CD14-positive monocyte (primary cell): ENCODE results near the gene TXNDC11. TPM values are rescaled to one million over a fixed set of nuclear protein-coding genes. Genes with fewer than 3 reads are reported as not detected.
A peak's percentile ranks its signal among the peaks of the same experiment; 100 is the strongest.

ENCODE experiments used
- DNase-seq, 3 donors: peaks; one replicate each; pipeline ENCODE4 v3.0.0-alpha.2; 2011 to 2022
- H2AFZ ChIP-seq: 2 replicates; pipeline ENCODE4 v1.6.0; 2012; ENCODE audit warnings: mild to moderate bottlenecking, low read depth, low read length, inconsistent platforms; ENCODE audit not compliant: insufficient read depth, poor library complexity, severe bottlenecking
- H3K27ac ChIP-seq, 2 donors: 1 replicate in 1 of 2; 2 replicates in 1 of 2; pipeline ENCODE4 v1.5.1; 2012 to 2013; ENCODE audit warnings: low read length in 2 of 2, control low read depth in 1 of 2, inconsistent platforms in 1 of 2, low read depth in 1 of 2, mild to moderate bottlenecking in 1 of 2
- H3K27me3 ChIP-seq, 2 donors: one replicate each; pipeline versions ENCODE4 v1.6.0 to v1.6.1; 2011 to 2013; ENCODE audit warnings: low read length in 2 of 2; ENCODE audit not compliant: control insufficient read depth in 2 of 2, insufficient read depth in 2 of 2
- H3K36me3 ChIP-seq, 2 donors: replicated peaks in 1 of 2; 1 replicate in 1 of 2; 2 replicates in 1 of 2; pipeline versions ENCODE4 v1.5.1 to v1.6.1; 2012 to 2013; ENCODE audit warnings: low read length in 2 of 2, control low read depth in 1 of 2, inconsistent platforms in 1 of 2, mild to moderate bottlenecking in 1 of 2; ENCODE audit not compliant: insufficient read depth in 2 of 2, control insufficient read depth in 1 of 2
- H3K4me1 ChIP-seq, 2 donors: 1 replicate in 1 of 2; 2 replicates in 1 of 2; pipeline versions ENCODE4 v1.5.1 to v1.6.1; 2012 to 2013; ENCODE audit warnings: low read length in 2 of 2, control low read depth in 1 of 2, inconsistent platforms in 1 of 2, mild to moderate bottlenecking in 1 of 2, moderate library complexity in 1 of 2; ENCODE audit not compliant: insufficient read depth in 2 of 2, control insufficient read depth in 1 of 2
- H3K4me2 ChIP-seq: replicated peaks from 2 replicates; pipeline ENCODE3; 2012; ENCODE audit warnings: low read length, moderate library complexity, mild to moderate bottlenecking; ENCODE audit not compliant: poor library complexity, severe bottlenecking; ENCODE audit errors: extremely low read depth
- H3K4me3 ChIP-seq, 3 experiments: fragments of 200-600 bp in 1 of 3; sonication (generic) in 1 of 3; replicated peaks in 1 of 3; 1 replicate in 2 of 3; 2 replicates in 1 of 3; pipeline ENCODE4 v1.5.1; 2011 to 2013; ENCODE audit warnings: low read length in 3 of 3, mild to moderate bottlenecking in 3 of 3, control low read depth in 2 of 3, low read depth in 2 of 3, inconsistent platforms in 1 of 3, moderate library complexity in 1 of 3
- H3K79me2 ChIP-seq: 2 replicates; pipeline ENCODE4 v1.6.0; 2012; ENCODE audit warnings: mild to moderate bottlenecking, control low read depth, inconsistent platforms, low read length, moderate library complexity; ENCODE audit not compliant: insufficient read depth
- H3K9ac ChIP-seq: 2 replicates; pipeline ENCODE4 v1.6.0; 2017; ENCODE audit warnings: low read length, mild to moderate bottlenecking; ENCODE audit not compliant: insufficient read depth, poor library complexity, severe bottlenecking
- H3K9me3 ChIP-seq, 2 donors: replicated peaks in 1 of 2; 1 replicate in 1 of 2; 2 replicates in 1 of 2; pipeline versions ENCODE4 v1.5.1 to v1.6.1; 2012 to 2013; ENCODE audit warnings: low read length in 2 of 2, control low read depth in 1 of 2; ENCODE audit not compliant: control insufficient read depth in 1 of 2, insufficient read depth in 1 of 2
- H4K20me1 ChIP-seq: 2 replicates; pipeline ENCODE4 v1.6.0; 2012; ENCODE audit warnings: mild to moderate bottlenecking, low read length, control low read depth, moderate library complexity; ENCODE audit not compliant: insufficient read depth
- H3K27ac Mint-ChIP-seq, 7 donors: one replicate each; pipeline ENCODE4 v1.8.0; 2020; ENCODE audit warnings: mild to moderate bottlenecking in 7 of 7, mixed read lengths in 7 of 7, moderate library complexity in 6 of 7, inconsistent platforms in 2 of 7
- H3K27me3 Mint-ChIP-seq, 3 donors: one replicate each; pipeline ENCODE4 v1.8.0; 2021 to 2022; ENCODE audit warnings: low read depth in 3 of 3, mild to moderate bottlenecking in 3 of 3, mixed read lengths in 3 of 3, moderate library complexity in 3 of 3, inconsistent platforms in 1 of 3
- H3K36me3 Mint-ChIP-seq, 2 donors: one replicate each; pipeline ENCODE4 v1.8.0; 2020; ENCODE audit warnings: mixed read lengths in 2 of 2, inconsistent platforms in 1 of 2, mild to moderate bottlenecking in 1 of 2
- H3K4me1 Mint-ChIP-seq: one replicate; pipeline ENCODE4 v1.8.0; 2020; ENCODE audit warnings: mild to moderate bottlenecking, mixed read lengths
- H3K4me3 Mint-ChIP-seq, 2 donors: one replicate each; pipeline ENCODE4 v1.8.0; 2020; ENCODE audit warnings: mild to moderate bottlenecking in 2 of 2, mixed read lengths in 2 of 2, moderate library complexity in 1 of 2
- H3K9me3 Mint-ChIP-seq, 7 donors: one replicate each; pipeline ENCODE4 v1.8.0; 2020 to 2022; ENCODE audit warnings: mixed read lengths in 7 of 7, mild to moderate bottlenecking in 6 of 7, moderate library complexity in 6 of 7, inconsistent platforms in 2 of 7
- CTCF ChIP-seq: fragments of 200-600 bp; IDR thresholded peaks from one replicate; pipeline ENCODE4 v1.8.0; 2022; ENCODE audit warnings: antibody characterized with exemption, mild to moderate bottlenecking
- WGBS: methylation state at CpG from one replicate; pipeline ENCODE4 v1.1.5; 2013; ENCODE audit warnings: missing lambda C conversion rate; ENCODE audit not compliant: insufficient coverage; 5-methylcytosine and 5-hydroxymethylcytosine counted together
- intact Hi-C, 2 donors: fragments of 100-400 bp; cut with micrococcal nuclease; formaldehyde crosslinking; loops; one replicate each; pipeline versions ENCODE4 v1.15.0 to v1.15.1; 2023
- polyA plus RNA-seq, 3 donors: library from polyadenylated mRNA; depleted of rRNA in 1 of 3; unstranded in 2 of 3; stranded (reverse) in 1 of 3; fragments of 300-500 nt in 2 of 3; fragments of >200 nt in 1 of 3; fragmentation: Illumina TruSeq in 2 of 3; gene quantifications; 1 replicate in 2 of 3; 2 replicates in 1 of 3; pipeline ENCODE4 v1.2.3, GENCODE V29; 2012 to 2021

The TXNDC11 gene
- polyA plus RNA-seq, 3 donors = 32.9 to 60.0 (median 40.6) TPM

GRCh38 chr16:11759997-11760396, 17.3 kb upstream of the TXNDC11 start:
- no peaks in the 10 kb centered on the region for H3K4me1 ChIP-seq
- Mint-ChIP-seq H3K4me1 (peaks cover 5% of the 10 kb centered on the region), H3K36me3 (peaks cover 82 to 97% of the 10 kb centered on the region in 2 donors), H3K27me3 (no peaks in the 10 kb centered on the region), H3K9me3 (no peaks in the 10 kb centered on the region), H3K4me3 (no peak overlapping the region), H3K27ac (peak overlapping the region in 5 of 7 donors; percentile 5 to 81 (median 63))
- H3K9me3 ChIP-seq = no peaks in the 10 kb centered on the region
- H3K36me3 ChIP-seq = peaks cover 87 to 98% of the 10 kb centered on the region in 2 donors
- DNase-seq = no peak
- H3K27ac ChIP-seq = peak overlapping the region in 1 of 2 donors; percentile 37
- H2AFZ ChIP-seq = no peak overlapping the region
- no peak overlapping the region for H3K4me3 ChIP-seq
- H3K79me2 ChIP-seq = no peaks in the 10 kb centered on the region
- H4K20me1 ChIP-seq = peaks cover 7% of the 10 kb centered on the region
- no peak overlapping the region for H3K9ac ChIP-seq
- 100% methylated on average over 1 of the region's 4 CpGs for WGBS
- intact Hi-C loops = no loop called here
- no peak for TF ChIP-seq CTCF
- no peak overlapping the region for H3K4me2 ChIP-seq
- H3K27me3 ChIP-seq = no peaks in the 10 kb centered on the region

- DNase-seq = no peak
- no peaks in the 10 kb centered on the region for H3K27me3 Mint-ChIP-seq
- Histone ChIP-seq H3K36me3 (peaks cover 82 to 98% of the 10 kb centered on the region in 2 donors), H4K20me1 (peaks cover 7% of the 10 kb centered on the region), H3K4me2 (no peak overlapping the region), H2AFZ (no peak overlapping the region), H3K9ac (no peak overlapping the region), H3K27me3 (no peaks in the 10 kb centered on the region), H3K9me3 (no peaks in the 10 kb centered on the region), H3K27ac (peak overlapping the region in 1 of 2 donors; percentile 36), H3K79me2 (no peaks in the 10 kb centered on the region), H3K4me3 (no peak overlapping the region), H3K4me1 (no peaks in the 10 kb centered on the region)
- H3K4me1 Mint-ChIP-seq = peaks cover 5% of the 10 kb centered on the region
- intact Hi-C loops = no loop called here
- no peak overlapping the region for H3K4me3 Mint-ChIP-seq
- H3K9me3 Mint-ChIP-seq = no peaks in the 10 kb centered on the region
- H3K36me3 Mint-ChIP-seq = peaks cover 77 to 95% of the 10 kb centered on the region in 2 donors
- peak overlapping the region in 3 of 7 donors; percentile 16 to 46 (median 40) for H3K27ac Mint-ChIP-seq
- TF ChIP-seq CTCF = no peak
- 100% methylated on average over 4 of the region's 9 CpGs for WGBS
These were observed 16.6 kb upstream of the TXNDC11 start for GRCh38 chr16:11759163-11759834.
